GM10266 (cell line): ENCODE results near the gene XRCC3.

Source experiments
- DNase-seq: peaks from one replicate; pipeline ENCODE4 v3.0.0; 2012; ENCODE audit errors: extremely low spot score
- TF ChIP-seq, protein P1 (sequence below): IDR thresholded peaks from 2 replicates; pipeline ENCODE4 v1.5.1; 2012; ENCODE audit warnings: mild to moderate bottlenecking, low read depth; ENCODE audit not compliant: control insufficient read depth, insufficient read depth; ENCODE audit errors: missing control alignments

XRCC3 gene

DNA sequence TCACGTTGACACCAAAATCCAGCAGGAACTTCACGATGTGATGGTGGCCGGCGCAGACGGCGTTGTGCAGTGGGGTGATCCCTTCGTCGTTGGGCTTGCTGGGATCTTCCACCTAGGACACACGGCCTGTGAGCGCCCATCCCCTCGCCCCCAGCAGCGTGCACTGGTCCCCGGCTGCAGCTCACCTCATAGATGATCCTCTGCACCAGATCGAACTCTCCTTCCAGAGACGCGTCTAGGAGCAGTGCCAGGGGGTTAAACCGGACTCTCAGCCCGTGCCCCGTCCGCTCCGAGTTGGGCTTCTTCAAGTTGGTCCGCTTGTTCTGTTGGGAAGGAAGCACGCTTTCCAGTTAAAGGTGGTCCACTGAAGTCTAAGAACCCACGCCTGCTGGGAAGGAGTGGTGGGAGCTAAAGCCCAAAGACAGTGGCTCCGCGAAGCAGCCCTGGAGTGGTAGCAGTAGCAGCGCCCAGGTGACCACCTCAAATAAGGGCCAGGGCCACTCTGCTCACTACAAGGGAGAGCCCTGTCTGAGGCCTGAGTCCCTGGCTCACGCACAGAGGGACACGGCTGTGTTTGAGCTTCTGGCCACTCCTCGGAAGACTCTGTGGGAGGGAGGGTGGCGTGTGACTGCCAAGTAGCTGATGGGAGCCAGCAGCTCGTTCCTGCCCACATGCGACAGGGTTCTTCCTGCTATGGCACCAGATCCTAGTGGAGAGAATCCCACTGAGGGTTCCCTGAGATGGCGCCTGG is 23.6 kb upstream of the XRCC3 start:
- TF ChIP-seq, protein P1, sequence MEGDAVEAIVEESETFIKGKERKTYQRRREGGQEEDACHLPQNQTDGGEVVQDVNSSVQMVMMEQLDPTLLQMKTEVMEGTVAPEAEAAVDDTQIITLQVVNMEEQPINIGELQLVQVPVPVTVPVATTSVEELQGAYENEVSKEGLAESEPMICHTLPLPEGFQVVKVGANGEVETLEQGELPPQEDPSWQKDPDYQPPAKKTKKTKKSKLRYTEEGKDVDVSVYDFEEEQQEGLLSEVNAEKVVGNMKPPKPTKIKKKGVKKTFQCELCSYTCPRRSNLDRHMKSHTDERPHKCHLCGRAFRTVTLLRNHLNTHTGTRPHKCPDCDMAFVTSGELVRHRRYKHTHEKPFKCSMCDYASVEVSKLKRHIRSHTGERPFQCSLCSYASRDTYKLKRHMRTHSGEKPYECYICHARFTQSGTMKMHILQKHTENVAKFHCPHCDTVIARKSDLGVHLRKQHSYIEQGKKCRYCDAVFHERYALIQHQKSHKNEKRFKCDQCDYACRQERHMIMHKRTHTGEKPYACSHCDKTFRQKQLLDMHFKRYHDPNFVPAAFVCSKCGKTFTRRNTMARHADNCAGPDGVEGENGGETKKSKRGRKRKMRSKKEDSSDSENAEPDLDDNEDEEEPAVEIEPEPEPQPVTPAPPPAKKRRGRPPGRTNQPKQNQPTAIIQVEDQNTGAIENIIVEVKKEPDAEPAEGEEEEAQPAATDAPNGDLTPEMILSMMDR = no peak
- no peak for DNase-seq

GRCh38 chr14:103738166-103738565 is 22.9 kb upstream of the XRCC3 start:
- TF ChIP-seq, protein P1 = no peak
- DNase-seq = no peak

- TF ChIP-seq, protein P1 = no peak
- DNase-seq = no peak
These were observed 22.3 kb upstream of the XRCC3 start for GRCh38 chr14:103737432-103738045.

- no peak for DNase-seq
These were observed 21.5 kb upstream of the XRCC3 start for GRCh38 chr14:103736546-103737431.

DNA sequence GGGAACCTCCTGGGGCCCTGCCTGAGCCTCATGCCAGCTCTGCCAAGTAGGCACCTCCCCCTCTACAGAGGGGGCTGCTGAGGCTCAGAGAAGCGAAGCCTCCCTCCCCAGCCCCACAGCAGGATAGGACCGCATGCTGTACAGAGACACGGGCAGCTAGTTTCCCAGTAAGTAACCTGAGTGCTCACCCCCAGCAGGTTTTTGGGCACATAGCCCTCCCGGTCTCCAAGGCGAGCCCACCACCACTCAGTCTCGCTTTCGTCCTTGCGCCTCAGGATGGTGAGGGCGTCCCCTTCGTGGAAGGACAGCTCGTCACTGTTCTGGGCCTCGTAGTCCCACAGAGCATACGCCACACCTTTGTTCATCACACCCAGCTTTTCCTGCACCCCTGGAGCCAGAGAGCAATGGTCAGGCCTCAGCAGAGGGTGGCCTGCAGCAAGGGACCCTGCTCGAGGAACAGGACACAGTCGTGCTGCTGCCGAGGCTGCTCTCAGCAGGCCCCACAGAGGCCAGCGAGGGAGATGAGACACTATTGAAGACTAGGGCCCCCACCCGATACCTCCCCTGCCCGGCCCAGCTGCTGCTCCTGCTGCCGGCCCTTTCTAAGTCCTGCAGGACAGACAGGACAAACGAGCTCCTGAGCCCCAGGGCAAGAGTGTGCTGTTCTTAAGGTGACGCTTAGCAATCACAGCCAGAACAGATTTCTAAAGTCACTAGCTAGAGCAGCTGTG is 20.7 kb upstream of the XRCC3 start:
- no peak for DNase-seq
- TF ChIP-seq, protein P1 = no peak

More at GRCh38 chr14:103736546-103737431, 21.5 kb upstream of the XRCC3 start:
- TF ChIP-seq, protein P1 = no peak

GRCh38 chr14:103735439-103735814 is 20.2 kb upstream of the XRCC3 start:
- no peak for DNase-seq
- TF ChIP-seq, protein P1 = no peak
